Endothelial cell of umbilical vein (primary cell): Measurements from ENCODE around the gene ANO4. TPM values are rescaled to one million over a fixed set of nuclear protein-coding genes. Genes with fewer than 3 reads are reported as not detected.

Experiments used
- BruUV-seq: library from RNA; stranded (reverse); fragments of 400-500 nt; replicated peaks from 2 replicates; lab custom pipeline; 2021; lab: Mats Ljungman, UMichigan
- CTCF ChIA-PET: fragments of 300-600, 350-600 bp; sonication (Branson Sonifier 250); formaldehyde crosslinking; loops from one replicate; lab custom pipeline; 2021; ENCODE audit warnings: antibody characterized with exemption, inconsistent platforms; lab: Charles Lee
- POLR2A ChIA-PET: fragments of 300-600, 350-600 bp; sonication (Branson Sonifier 250); formaldehyde crosslinking; loops from one replicate; lab custom pipeline; 2021; ENCODE audit warnings: antibody characterized with exemption, inconsistent platforms; lab: Charles Lee
- DNase-seq: peaks from one replicate; pipeline ENCODE4 v3.0.0-alpha.2; 2011; ENCODE audit warnings: low read depth, low spot score
- FAIRE-seq: peaks from 2 replicates; lab custom pipeline; 2011; peaks lifted over from hg19 to GRCh38; lab: Jason Lieb, UNC
- H2AFZ ChIP-seq: 2 replicates; pipeline ENCODE4 v1.6.0; 2012; ENCODE audit warnings: low read depth, low read length, control low read depth, inconsistent platforms
- H3K27ac ChIP-seq: 2 replicates; pipeline ENCODE4 v1.5.1; 2011; ENCODE audit warnings: low read depth, mild to moderate bottlenecking, control low read depth, low read length, moderate library complexity; ENCODE audit not compliant: insufficient read depth
- H3K27me3 ChIP-seq, 2 experiments: 2 replicates each; pipeline versions ENCODE4 v1.6.0 to v1.6.1; 2011; ENCODE audit warnings: low read length in 2 of 2, mixed read lengths in 1 of 2; ENCODE audit not compliant: control insufficient read depth in 2 of 2, insufficient read depth in 2 of 2
- H3K36me3 ChIP-seq, 2 experiments: 2 replicates in 1 of 2; 3 replicates in 1 of 2; pipeline ENCODE4 v1.5.1; 2011; ENCODE audit warnings: low read length in 2 of 2, mild to moderate bottlenecking in 1 of 2, moderate library complexity in 1 of 2; ENCODE audit not compliant: control insufficient read depth in 2 of 2, insufficient read depth in 2 of 2; ENCODE audit errors: extremely low read depth in 1 of 2
- H3K4me1 ChIP-seq: 3 replicates; pipeline ENCODE4 v1.5.1; 2011; ENCODE audit warnings: mild to moderate bottlenecking, low read length; ENCODE audit not compliant: control insufficient read depth, insufficient read depth; ENCODE audit errors: extremely low read depth
- H3K4me2 ChIP-seq: 2 replicates; pipeline ENCODE4 v1.6.1; 2011; ENCODE audit warnings: low read length, control low read depth, mixed read lengths; ENCODE audit not compliant: insufficient read depth
- H3K4me3 ChIP-seq, 3 experiments: fragments of 200-600 bp in 1 of 3; sonication (generic), shearing (Covaris generic) in 1 of 3; replicated peaks in 1 of 3; 2 replicates each; pipeline ENCODE4 v1.5.1; 2011 to 2016; ENCODE audit warnings: control low read depth in 3 of 3, low read length in 3 of 3, mild to moderate bottlenecking in 2 of 3, inconsistent platforms in 1 of 3, low read depth in 1 of 3, moderate library complexity in 1 of 3; ENCODE audit not compliant: insufficient read depth in 1 of 3
- H3K79me2 ChIP-seq: 2 replicates; pipeline ENCODE4 v1.6.0; 2012; ENCODE audit warnings: low read length, inconsistent platforms; ENCODE audit not compliant: control insufficient read depth, insufficient read depth
- H3K9ac ChIP-seq: replicated peaks from 2 replicates; pipeline ENCODE3; 2011; ENCODE audit warnings: low read length, control low read depth; ENCODE audit not compliant: insufficient read depth; ENCODE audit errors: extremely low read depth
- H3K9me1 ChIP-seq: replicated peaks from 3 replicates; pipeline ENCODE4 v1.6.0; 2011; ENCODE audit warnings: mild to moderate bottlenecking, low read length; ENCODE audit not compliant: control insufficient read depth, insufficient read depth; ENCODE audit errors: extremely low read depth
- H3K9me3 ChIP-seq: replicated peaks from 2 replicates; pipeline ENCODE4 v1.5.1; 2012; ENCODE audit warnings: low read length, inconsistent platforms; ENCODE audit not compliant: control insufficient read depth, insufficient read depth
- H4K20me1 ChIP-seq: replicated peaks from 2 replicates; pipeline ENCODE3; 2011; ENCODE audit warnings: mild to moderate bottlenecking, low read length; ENCODE audit not compliant: control insufficient read depth, insufficient read depth; ENCODE audit errors: extremely low read depth
- CTCF ChIP-seq, 2 donors: IDR thresholded peaks; 1 replicate in 1 of 2; 2 replicates in 1 of 2; pipeline ENCODE4 v1.5.1; 2011; ENCODE audit warnings: low read length in 2 of 2, mild to moderate bottlenecking in 2 of 2, moderate library complexity in 2 of 2, control low read depth in 1 of 2, inconsistent platforms in 1 of 2, low read depth in 1 of 2; ENCODE audit not compliant: insufficient read depth in 1 of 2; ENCODE audit errors: extremely low read depth in 1 of 2
- EZH2 ChIP-seq: IDR thresholded peaks from 2 replicates; pipeline ENCODE4 v1.6.1; 2012; ENCODE audit warnings: borderline replicate concordance, low read depth, mild to moderate bottlenecking, moderate library complexity, low read length, inconsistent platforms; ENCODE audit not compliant: severe bottlenecking
- FOS ChIP-seq: IDR thresholded peaks from 2 replicates; pipeline ENCODE4 v1.6.1; 2011; ENCODE audit warnings: mild to moderate bottlenecking, low read length, moderate library complexity, borderline replicate concordance; ENCODE audit not compliant: insufficient read depth
- GATA2 ChIP-seq: IDR thresholded peaks from 2 replicates; pipeline ENCODE4 v1.7.0; 2011; ENCODE audit warnings: low read depth, mild to moderate bottlenecking, moderate library complexity, mixed read lengths, low read length; ENCODE audit not compliant: insufficient read length, insufficient read depth
- JUN ChIP-seq: IDR thresholded peaks from 2 replicates; pipeline ENCODE4 v1.6.1; 2011; ENCODE audit warnings: borderline replicate concordance, low read depth; ENCODE audit not compliant: insufficient read length, insufficient read depth
- MYC ChIP-seq: IDR thresholded peaks from one replicate; pipeline ENCODE4 v1.6.1; 2011; ENCODE audit warnings: mild to moderate bottlenecking, low read depth, low read length
- POLR2A ChIP-seq: IDR thresholded peaks from 2 replicates; pipeline ENCODE4 v1.6.1; 2012; ENCODE audit warnings: low read depth, mild to moderate bottlenecking, control low read depth, low read length
- POLR2AphosphoS5 ChIP-seq: IDR thresholded peaks from 2 replicates; pipeline ENCODE4 v1.6.1; 2012; ENCODE audit warnings: low read depth, mild to moderate bottlenecking, control low read depth, low read length, moderate library complexity; ENCODE audit not compliant: insufficient read depth
- dilution Hi-C: fragments of 300-500 bp; cut with MboI; formaldehyde crosslinking; loops from one replicate; pipeline ENCODE4 v1.15.0; 2019; ENCODE audit warnings: low sequenced_read_pairs; ENCODE audit not compliant: extremely low pct_ligation_motif_present
- intact Hi-C: fragments of 100-400 bp; cut with micrococcal nuclease; formaldehyde crosslinking; loops from one replicate; pipeline ENCODE4 v1.10.0; 2022
- polyA plus RNA-seq, 4 experiments: library from polyadenylated mRNA; depleted of rRNA in 3 of 4; stranded (reverse) in 3 of 4; unstranded in 1 of 4; fragments of >200 nt; gene quantifications; 2 replicates each; pipeline versions ENCODE4 v1.2.1 to v1.2.3, GENCODE V29; 2011 to 2012; ENCODE audit warnings: missing spikeins in 1 of 4
- total RNA-seq: library from RNA; stranded (reverse); gene quantifications from 2 replicates; pipeline ENCODE4 v1.2.3, GENCODE V29; 2021
- TF ChIP-seq, protein P1 (sequence below): IDR thresholded peaks from 2 replicates; pipeline ENCODE4 v1.6.1; 2011; ENCODE audit not compliant: insufficient read depth, insufficient read length

Gene ANO4
- total and polyA plus RNA-seq, 2 donors (not counting 3 experiments of a cell fraction or from before 2014, with no cell fraction given) = 0.25 TPM; not detected in 1

DNA sequence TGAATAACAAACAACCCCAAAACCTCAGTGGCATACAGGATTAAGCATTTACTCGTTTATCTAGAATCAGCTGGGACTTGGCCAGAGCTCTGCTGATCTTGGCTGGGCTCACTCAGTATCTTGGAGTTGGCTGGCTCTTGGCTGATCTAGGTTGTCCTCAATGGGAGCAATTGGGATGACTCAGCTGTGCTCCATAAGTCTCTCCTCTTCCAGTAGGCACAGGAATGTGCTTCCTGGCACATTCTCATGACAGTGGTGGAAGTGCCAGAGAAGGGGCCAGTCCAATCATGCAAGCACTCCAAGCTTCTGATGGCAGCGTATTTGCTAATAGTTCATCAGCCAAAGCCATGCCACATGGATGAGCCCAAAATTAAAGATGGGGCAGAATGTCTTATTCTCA is 41.7 kb upstream of the ANO4 start:
- no peaks in the 10 kb centered on the region for H3K36me3 ChIP-seq
- H3K4me2 ChIP-seq = no peak overlapping the region
- intact Hi-C loops (no loop called here), dilution Hi-C loops (no loop called here)
- no peak overlapping the region for H3K27ac ChIP-seq
- no peaks in the 10 kb centered on the region for H3K79me2 ChIP-seq
- no peak overlapping the region for H3K9ac ChIP-seq
- ChIA-PET CTCF (interaction anchor here (0.6 kb wide), 1 partner anchor 1415 kb away, joined by 3 read pairs; no protein-coding TSS in a partner anchor), POLR2A (no interaction called here)
- TF ChIP-seq POLR2A (no peak), EZH2 (no peak), GATA2 (no peak)
- no peak overlapping the region for H2AFZ ChIP-seq
- DNase-seq (no peak), FAIRE-seq (no peak)
- no peaks in the 10 kb centered on the region for H4K20me1 ChIP-seq
- H3K9me3 ChIP-seq = no peaks in the 10 kb centered on the region
- no TSS peak for BruUV-seq
- no peaks in the 10 kb centered on the region for H3K4me1 ChIP-seq
- H3K4me3 ChIP-seq = no peak overlapping the region
- H3K27me3 ChIP-seq = no peaks in the 10 kb centered on the region
- no peaks in the 10 kb centered on the region for H3K9me1 ChIP-seq

- H3K36me3 ChIP-seq = no peaks in the 10 kb centered on the region
- no peaks in the 10 kb centered on the region for H3K9me1 ChIP-seq
- intact Hi-C loops (no loop called here), dilution Hi-C loops (no loop called here)
- H3K4me3 ChIP-seq = no peak overlapping the region
- DNase-seq = no peak
- ChIA-PET CTCF (no interaction called here), POLR2A (no interaction called here)
- no peaks in the 10 kb centered on the region for H3K4me1 ChIP-seq
- no peak overlapping the region for H3K4me2 ChIP-seq
- BruUV-seq = no TSS peak
- no peaks in the 10 kb centered on the region for H3K79me2 ChIP-seq
- H3K9me3 ChIP-seq = no peaks in the 10 kb centered on the region
- FAIRE-seq = no peak
- no peaks in the 10 kb centered on the region for H3K27me3 ChIP-seq
- H3K9ac ChIP-seq = no peak overlapping the region
- TF ChIP-seq GATA2 (no peak), MYC (no peak), CTCF (IDR thresholded peaks at IDR 0.05; ENCODE audit: extremely low read depth in 1 of 2, insufficient read depth in 1 of 2, low read depth in 1 of 2, low read length in 2 of 2) (no peak), JUN (no peak), EZH2 (no peak), POLR2AphosphoS5 (no peak), POLR2A (no peak), FOS (no peak)
- TF ChIP-seq, protein P1, sequence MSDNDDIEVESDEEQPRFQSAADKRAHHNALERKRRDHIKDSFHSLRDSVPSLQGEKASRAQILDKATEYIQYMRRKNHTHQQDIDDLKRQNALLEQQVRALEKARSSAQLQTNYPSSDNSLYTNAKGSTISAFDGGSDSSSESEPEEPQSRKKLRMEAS = no peak
- no peak overlapping the region for H2AFZ ChIP-seq
- H3K27ac ChIP-seq = no peak overlapping the region
- no peaks in the 10 kb centered on the region for H4K20me1 ChIP-seq
Observed at GRCh38 chr12:100753837-100754236, 40.7 kb upstream of the ANO4 start.
